ENCODE data around the gene THNSL1.

Gene THNSL1

DNA sequence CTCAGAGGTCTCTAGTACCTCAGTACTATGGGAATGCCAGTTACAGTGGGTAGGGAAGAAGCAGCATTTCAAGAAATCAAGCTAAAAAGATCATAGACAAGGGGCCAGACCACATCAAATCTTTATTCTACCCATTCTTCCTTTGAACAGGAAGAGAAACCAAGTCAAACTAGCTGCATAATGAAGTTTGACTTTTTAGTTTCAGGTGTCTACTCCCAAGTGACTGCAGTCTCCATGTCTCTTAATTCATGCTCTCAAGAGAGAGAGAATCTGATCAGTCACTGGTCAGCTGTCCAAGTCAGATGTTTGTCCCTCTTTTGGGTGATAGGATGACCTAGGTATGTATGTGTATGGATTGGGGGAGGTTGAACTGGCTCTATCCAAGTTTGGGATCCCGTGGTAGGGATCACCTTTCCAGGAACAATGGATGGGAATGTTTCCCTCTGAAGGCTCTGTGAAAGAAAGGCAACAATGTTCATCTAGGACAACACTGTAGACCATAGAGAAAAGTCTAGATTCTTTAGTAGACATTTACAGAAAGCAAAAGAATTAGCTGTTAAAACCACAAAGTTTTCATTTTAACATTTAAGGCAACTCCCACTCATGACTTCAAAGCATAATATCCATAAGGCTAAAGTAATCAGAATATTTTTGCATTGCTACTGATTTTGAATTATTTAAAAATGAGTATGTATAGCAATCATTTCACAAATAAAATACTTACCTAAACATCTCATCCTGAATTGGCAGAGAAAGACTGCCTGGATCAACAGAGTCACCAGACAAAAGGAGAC, 33.9 kb upstream of the THNSL1 start:
- no peak for TF ChIP-seq TEAD4 (IDR thresholded peaks at IDR 0.05)
- TF ChIP-seq FOXM1 (IDR thresholded peaks at IDR 0.05; ENCODE audit: borderline replicate concordance, low read depth), result no peak

GRCh38 chr10:24983130-24983529, 33.3 kb upstream of the THNSL1 start:
- no peak for TF ChIP-seq CEBPB (IDR thresholded peaks at IDR 0.05)
- TF ChIP-seq MAX (IDR thresholded peaks at IDR 0.05), result no peak
- TF ChIP-seq EGR1 (IDR thresholded peaks at IDR 0.05), result no peak
- no peak for TF ChIP-seq TCF12 (IDR thresholded peaks at IDR 0.05; ENCODE audit: low read depth)
- TF ChIP-seq, protein P1, sequence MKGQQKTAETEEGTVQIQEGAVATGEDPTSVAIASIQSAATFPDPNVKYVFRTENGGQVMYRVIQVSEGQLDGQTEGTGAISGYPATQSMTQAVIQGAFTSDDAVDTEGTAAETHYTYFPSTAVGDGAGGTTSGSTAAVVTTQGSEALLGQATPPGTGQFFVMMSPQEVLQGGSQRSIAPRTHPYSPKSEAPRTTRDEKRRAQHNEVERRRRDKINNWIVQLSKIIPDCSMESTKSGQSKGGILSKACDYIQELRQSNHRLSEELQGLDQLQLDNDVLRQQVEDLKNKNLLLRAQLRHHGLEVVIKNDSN (IDR thresholded peaks at IDR 0.05), result no peak
- no peak for TF ChIP-seq NFIC (IDR thresholded peaks at IDR 0.05)
- TF ChIP-seq ZBTB7A (IDR thresholded peaks at IDR 0.05; ENCODE audit: low read depth), result no peak
- TF ChIP-seq EP300 (IDR thresholded peaks at IDR 0.05; ENCODE audit: borderline replicate concordance), result no peak
- no peak for TF ChIP-seq FOXM1 (IDR thresholded peaks at IDR 0.05; ENCODE audit: borderline replicate concordance, low read depth)

GRCh38 chr10:24983946-24984345, 32.5 kb upstream of the THNSL1 start:
- TF ChIP-seq FOXM1 (IDR thresholded peaks at IDR 0.05; ENCODE audit: borderline replicate concordance, low read depth), result no peak
- no peak for TF ChIP-seq EGR1 (IDR thresholded peaks at IDR 0.05)
- TF ChIP-seq YY1 (IDR thresholded peaks at IDR 0.05; ENCODE audit: low read depth), result no peak
- TF ChIP-seq TCF12 (IDR thresholded peaks at IDR 0.05; ENCODE audit: low read depth), result no peak
- no peak for TF ChIP-seq CEBPB (IDR thresholded peaks at IDR 0.05)
- TF ChIP-seq CREB1 (IDR thresholded peaks at IDR 0.05; ENCODE audit: low read depth), result no peak
- no peak for TF ChIP-seq NFIC (IDR thresholded peaks at IDR 0.05)
- no peak for TF ChIP-seq ZBTB7A (IDR thresholded peaks at IDR 0.05; ENCODE audit: low read depth)
- no peak for TF ChIP-seq TAF1 (IDR thresholded peaks at IDR 0.05; ENCODE audit: low read depth)
- no peak for TF ChIP-seq TEAD4 (IDR thresholded peaks at IDR 0.05)
- TF ChIP-seq RAD21 (IDR thresholded peaks at IDR 0.05; ENCODE audit: low read depth), result no peak
- TF ChIP-seq, protein P1 (IDR thresholded peaks at IDR 0.05), result no peak
- TF ChIP-seq EP300 (IDR thresholded peaks at IDR 0.05; ENCODE audit: borderline replicate concordance), result no peak
- TF ChIP-seq, protein P2, sequence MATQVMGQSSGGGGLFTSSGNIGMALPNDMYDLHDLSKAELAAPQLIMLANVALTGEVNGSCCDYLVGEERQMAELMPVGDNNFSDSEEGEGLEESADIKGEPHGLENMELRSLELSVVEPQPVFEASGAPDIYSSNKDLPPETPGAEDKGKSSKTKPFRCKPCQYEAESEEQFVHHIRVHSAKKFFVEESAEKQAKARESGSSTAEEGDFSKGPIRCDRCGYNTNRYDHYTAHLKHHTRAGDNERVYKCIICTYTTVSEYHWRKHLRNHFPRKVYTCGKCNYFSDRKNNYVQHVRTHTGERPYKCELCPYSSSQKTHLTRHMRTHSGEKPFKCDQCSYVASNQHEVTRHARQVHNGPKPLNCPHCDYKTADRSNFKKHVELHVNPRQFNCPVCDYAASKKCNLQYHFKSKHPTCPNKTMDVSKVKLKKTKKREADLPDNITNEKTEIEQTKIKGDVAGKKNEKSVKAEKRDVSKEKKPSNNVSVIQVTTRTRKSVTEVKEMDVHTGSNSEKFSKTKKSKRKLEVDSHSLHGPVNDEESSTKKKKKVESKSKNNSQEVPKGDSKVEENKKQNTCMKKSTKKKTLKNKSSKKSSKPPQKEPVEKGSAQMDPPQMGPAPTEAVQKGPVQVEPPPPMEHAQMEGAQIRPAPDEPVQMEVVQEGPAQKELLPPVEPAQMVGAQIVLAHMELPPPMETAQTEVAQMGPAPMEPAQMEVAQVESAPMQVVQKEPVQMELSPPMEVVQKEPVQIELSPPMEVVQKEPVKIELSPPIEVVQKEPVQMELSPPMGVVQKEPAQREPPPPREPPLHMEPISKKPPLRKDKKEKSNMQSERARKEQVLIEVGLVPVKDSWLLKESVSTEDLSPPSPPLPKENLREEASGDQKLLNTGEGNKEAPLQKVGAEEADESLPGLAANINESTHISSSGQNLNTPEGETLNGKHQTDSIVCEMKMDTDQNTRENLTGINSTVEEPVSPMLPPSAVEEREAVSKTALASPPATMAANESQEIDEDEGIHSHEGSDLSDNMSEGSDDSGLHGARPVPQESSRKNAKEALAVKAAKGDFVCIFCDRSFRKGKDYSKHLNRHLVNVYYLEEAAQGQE (IDR thresholded peaks at IDR 0.05; ENCODE audit: low read depth), result no peak
- TF ChIP-seq MAX (IDR thresholded peaks at IDR 0.05), result no peak

DNA sequence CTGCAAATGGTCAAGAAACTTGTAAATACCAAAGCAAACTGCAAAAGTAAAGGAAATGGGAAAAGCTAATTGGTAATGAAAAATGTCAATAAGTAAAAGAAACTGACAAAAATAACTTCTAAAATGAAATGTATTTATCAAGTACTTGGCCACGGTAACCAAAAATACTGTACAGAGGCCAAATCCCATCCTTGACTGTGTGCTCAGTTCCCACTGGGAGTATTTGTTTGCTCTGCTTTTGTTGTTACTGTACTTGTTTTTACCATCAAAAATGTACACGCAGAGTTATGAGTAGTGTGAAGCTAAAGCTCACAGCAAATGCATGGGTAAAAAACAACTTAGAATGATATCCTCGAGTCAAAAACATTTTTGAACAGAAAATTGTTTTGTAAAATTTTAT, 31.5 kb upstream of the THNSL1 start:
- TF ChIP-seq FOXM1 (IDR thresholded peaks at IDR 0.05; ENCODE audit: borderline replicate concordance, low read depth), result no peak

DNA sequence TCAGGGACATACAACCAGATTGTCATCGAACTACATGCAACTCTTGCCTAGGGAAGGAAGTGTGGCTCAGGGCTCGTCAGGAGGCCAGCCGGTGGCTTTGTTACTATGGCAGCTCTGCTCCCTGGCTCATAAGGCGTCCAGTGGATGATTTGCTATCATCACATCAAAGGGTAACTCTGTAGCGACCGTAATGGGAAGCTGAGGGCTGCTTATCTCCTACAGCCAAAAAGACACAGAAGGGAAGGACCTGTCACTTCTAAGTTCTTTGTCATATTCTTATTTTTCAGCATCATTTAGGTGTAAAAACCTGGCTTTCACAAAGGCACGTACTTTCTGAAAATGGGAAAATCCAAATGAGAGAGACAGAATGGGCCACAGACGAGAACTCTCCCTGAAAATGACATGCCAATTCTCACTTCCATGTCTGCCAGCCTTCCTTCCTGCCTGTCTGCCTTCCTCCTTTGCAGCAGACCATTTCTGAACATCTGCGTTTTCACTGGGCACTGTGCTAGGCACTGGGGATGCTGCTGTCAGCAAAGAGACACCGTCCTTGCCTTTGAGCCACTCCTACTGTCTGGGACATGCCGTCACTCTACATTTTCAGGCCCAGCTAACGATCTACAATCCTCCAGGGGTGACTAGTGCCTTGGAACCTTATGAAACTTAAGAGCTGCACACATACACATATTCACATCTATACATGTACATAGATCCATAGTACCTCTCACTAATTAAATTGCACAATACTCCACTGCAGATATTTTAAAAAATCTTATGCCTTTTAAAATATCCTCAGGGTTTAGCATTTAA, 27.4 kb upstream of the THNSL1 start:
- no peak for TF ChIP-seq TCF12 (IDR thresholded peaks at IDR 0.05; ENCODE audit: low read depth)
- TF ChIP-seq, protein P1 (IDR thresholded peaks at IDR 0.05), result no peak
- TF ChIP-seq CEBPB (IDR thresholded peaks at IDR 0.05), result no peak
- no peak for TF ChIP-seq NFIC (IDR thresholded peaks at IDR 0.05)
- no peak for TF ChIP-seq CREB1 (IDR thresholded peaks at IDR 0.05; ENCODE audit: low read depth)
- TF ChIP-seq RAD21 (IDR thresholded peaks at IDR 0.05; ENCODE audit: low read depth), result no peak
- no peak for TF ChIP-seq TEAD4 (IDR thresholded peaks at IDR 0.05)
- TF ChIP-seq EGR1 (IDR thresholded peaks at IDR 0.05), result no peak
- no peak for TF ChIP-seq YY1 (IDR thresholded peaks at IDR 0.05; ENCODE audit: low read depth)
- no peak for TF ChIP-seq FOXM1 (IDR thresholded peaks at IDR 0.05; ENCODE audit: borderline replicate concordance, low read depth)
- TF ChIP-seq MAX (IDR thresholded peaks at IDR 0.05), result no peak
- TF ChIP-seq EP300 (IDR thresholded peaks at IDR 0.05; ENCODE audit: borderline replicate concordance), result no peak
- TF ChIP-seq TAF1 (IDR thresholded peaks at IDR 0.05; ENCODE audit: low read depth), result no peak
- TF ChIP-seq, protein P2 (IDR thresholded peaks at IDR 0.05; ENCODE audit: low read depth), result no peak
- no peak for TF ChIP-seq ZBTB7A (IDR thresholded peaks at IDR 0.05; ENCODE audit: low read depth)
